ENCODE data around the gene BATF2. TPM values are rescaled to one million over a fixed set of nuclear protein-coding genes. Genes with fewer than 3 reads are reported as not detected.

The BATF2 gene
- total RNA-seq, 4 donors from 2014 or later, result 0.30 to 0.38 TPM; not detected in 2

DNA sequence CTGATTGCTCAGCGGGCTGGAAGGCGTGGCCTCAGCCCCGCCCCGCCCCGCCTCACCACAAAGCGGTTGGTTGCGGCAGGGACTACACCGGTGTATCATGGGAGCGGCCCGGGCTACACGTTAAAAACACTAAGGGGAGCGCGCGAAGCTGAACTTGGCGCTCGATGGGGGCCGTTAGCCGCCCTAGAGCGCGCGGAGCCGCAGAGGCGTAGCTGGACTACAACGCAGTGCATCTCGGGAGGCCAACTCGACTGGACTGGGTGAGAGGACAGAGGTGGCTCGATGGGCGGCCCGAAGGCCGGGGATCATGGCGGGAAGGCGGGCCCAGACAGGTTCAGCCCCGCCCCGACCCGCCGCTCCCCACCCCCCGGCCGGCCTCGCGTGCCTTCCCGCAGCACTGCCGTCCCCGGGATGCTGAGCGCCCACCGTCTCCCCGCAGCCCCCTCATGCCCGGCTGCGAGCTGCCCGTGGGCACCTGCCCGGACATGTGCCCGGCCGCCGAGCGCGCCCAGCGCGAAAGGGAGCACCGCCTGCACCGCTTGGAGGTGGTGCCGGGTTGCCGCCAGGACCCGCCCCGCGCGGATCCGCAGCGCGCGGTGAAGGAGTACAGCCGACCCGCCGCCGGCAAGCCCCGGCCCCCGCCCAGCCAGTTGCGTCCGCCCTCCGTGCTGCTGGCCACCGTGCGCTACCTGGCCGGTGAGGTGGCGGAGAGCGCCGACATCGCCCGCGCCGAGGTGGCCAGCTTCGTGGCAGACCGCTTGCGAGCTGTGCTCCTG lies 44.3 kb upstream of the BATF2 start, which contains the start of gene SAC3D1:
TSS of gene SAC3D1 (plus strand) at position 364 of the 776 bp plus-strand sequence. CDS start at position 447, 83 bp downstream.
- no peaks in the 10 kb centered on the region for H3K9me3 ChIP-seq
- H3K36me3 ChIP-seq, result peaks cover 34% of the 10 kb centered on the region
- no peak for TF ChIP-seq POLR2A (IDR thresholded peaks at IDR 0.05)
- TF ChIP-seq, protein P1, sequence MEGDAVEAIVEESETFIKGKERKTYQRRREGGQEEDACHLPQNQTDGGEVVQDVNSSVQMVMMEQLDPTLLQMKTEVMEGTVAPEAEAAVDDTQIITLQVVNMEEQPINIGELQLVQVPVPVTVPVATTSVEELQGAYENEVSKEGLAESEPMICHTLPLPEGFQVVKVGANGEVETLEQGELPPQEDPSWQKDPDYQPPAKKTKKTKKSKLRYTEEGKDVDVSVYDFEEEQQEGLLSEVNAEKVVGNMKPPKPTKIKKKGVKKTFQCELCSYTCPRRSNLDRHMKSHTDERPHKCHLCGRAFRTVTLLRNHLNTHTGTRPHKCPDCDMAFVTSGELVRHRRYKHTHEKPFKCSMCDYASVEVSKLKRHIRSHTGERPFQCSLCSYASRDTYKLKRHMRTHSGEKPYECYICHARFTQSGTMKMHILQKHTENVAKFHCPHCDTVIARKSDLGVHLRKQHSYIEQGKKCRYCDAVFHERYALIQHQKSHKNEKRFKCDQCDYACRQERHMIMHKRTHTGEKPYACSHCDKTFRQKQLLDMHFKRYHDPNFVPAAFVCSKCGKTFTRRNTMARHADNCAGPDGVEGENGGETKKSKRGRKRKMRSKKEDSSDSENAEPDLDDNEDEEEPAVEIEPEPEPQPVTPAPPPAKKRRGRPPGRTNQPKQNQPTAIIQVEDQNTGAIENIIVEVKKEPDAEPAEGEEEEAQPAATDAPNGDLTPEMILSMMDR (IDR thresholded peaks at IDR 0.05), result no peak
- no peak for TF ChIP-seq EP300 (IDR thresholded peaks at IDR 0.05)
- no peak for TF ChIP-seq POLR2AphosphoS5 (IDR thresholded peaks at IDR 0.05)
- WGBS, result 0% methylated on average over 23 of the region's 91 CpGs
- no peaks in the 10 kb centered on the region for H3K27me3 ChIP-seq
- peaks cover 27% of the 10 kb centered on the region for H3K4me1 ChIP-seq
- H3K27ac ChIP-seq, result peak within 1 kb of the TSS; percentile 90
- H3K4me3 ChIP-seq, result peak within 1 kb of the TSS; percentile 71
- peak; percentile 90 to 93 for DNase-seq (ENCODE audit: low spot score in 2 of 2)

- Histone ChIP-seq H3K4me1 (peaks cover 27% of the 10 kb centered on the region), H3K27me3 (no peaks in the 10 kb centered on the region), H3K27ac (peak overlapping the region; percentile 90), H3K36me3 (peaks cover 39% of the 10 kb centered on the region), H3K4me3 (peak overlapping the region; percentile 71), H3K9me3 (no peaks in the 10 kb centered on the region)
- 13% methylated on average over 7 of the region's 7 CpGs for WGBS
- no peak for DNase-seq (ENCODE audit: low spot score in 2 of 2)
- TF ChIP-seq EP300 (IDR thresholded peaks at IDR 0.05), result no peak
Observed at GRCh38 chr11:65040520-65040846, 43.7 kb upstream of the BATF2 start.

- H3K36me3 ChIP-seq, result peaks cover 67% of the 10 kb centered on the region
- peaks cover 10% of the 10 kb centered on the region for H3K4me1 ChIP-seq
- no peak overlapping the region for H3K27ac ChIP-seq
- DNase-seq (ENCODE audit: low spot score in 2 of 2), result no peak
- 75% methylated on average over 6 of the region's 6 CpGs for WGBS
- H3K9me3 ChIP-seq, result no peaks in the 10 kb centered on the region
- no peak overlapping the region for H3K4me3 ChIP-seq
- no peak for TF ChIP-seq POLR2A (IDR thresholded peaks at IDR 0.05)
- TF ChIP-seq EP300 (IDR thresholded peaks at IDR 0.05), result no peak
- TF ChIP-seq, protein P1 (IDR thresholded peaks at IDR 0.05), result no peak
- H3K27me3 ChIP-seq, result no peaks in the 10 kb centered on the region
Observed at GRCh38 chr11:65036931-65037330, 40.2 kb upstream of the BATF2 start.

DNA sequence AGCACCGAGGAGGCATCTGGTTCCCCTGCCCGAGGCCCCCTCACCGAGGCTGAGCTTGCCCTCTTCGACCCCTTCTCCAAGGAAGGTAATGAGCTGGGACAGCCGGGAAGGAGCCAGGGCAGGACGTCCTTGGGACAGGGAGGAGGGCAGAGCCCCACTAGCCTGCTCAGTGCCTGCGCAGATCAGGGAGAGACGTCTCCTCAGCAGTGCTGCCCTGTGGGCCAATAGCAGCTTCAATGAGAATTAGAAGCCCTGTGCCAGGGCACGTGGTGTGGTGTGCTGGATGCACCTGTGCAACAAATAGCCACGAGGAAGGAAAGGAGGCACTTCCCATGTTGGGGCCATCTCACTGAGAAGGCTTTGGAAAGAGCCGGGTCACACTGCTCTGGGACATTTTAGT lies 38.8 kb upstream of the BATF2 start:
- peaks cover 77% of the 10 kb centered on the region for H3K36me3 ChIP-seq

GRCh38 chr11:65034423-65034822 lies 37.7 kb upstream of the BATF2 start:
- Histone ChIP-seq H3K36me3 (peaks cover 77% of the 10 kb centered on the region), H3K9me3 (no peaks in the 10 kb centered on the region), H3K4me1 (no peaks in the 10 kb centered on the region), H3K4me3 (no peak overlapping the region), H3K27ac (no peak overlapping the region), H3K27me3 (no peaks in the 10 kb centered on the region)
- no peak for TF ChIP-seq POLR2AphosphoS5 (IDR thresholded peaks at IDR 0.05)
- TF ChIP-seq POLR2A (IDR thresholded peaks at IDR 0.05), result no peak
- no peak for TF ChIP-seq EP300 (IDR thresholded peaks at IDR 0.05)
- TF ChIP-seq, protein P1 (IDR thresholded peaks at IDR 0.05), result no peak
- no peak for DNase-seq (ENCODE audit: low spot score in 2 of 2)
- 94% methylated on average over 2 of the region's 2 CpGs for WGBS

More for the DNA sequence above, 38.8 kb upstream of the BATF2 start:
- H3K9me3 ChIP-seq, result no peaks in the 10 kb centered on the region
- H3K27me3 ChIP-seq, result no peaks in the 10 kb centered on the region
- no peak overlapping the region for H3K27ac ChIP-seq
- H3K4me1 ChIP-seq, result peaks cover 4% of the 10 kb centered on the region
- no peak overlapping the region for H3K4me3 ChIP-seq
- no peak for DNase-seq (ENCODE audit: low spot score in 2 of 2)
- TF ChIP-seq EP300 (IDR thresholded peaks at IDR 0.05) (no peak), POLR2A (IDR thresholded peaks at IDR 0.05) (no peak), POLR2AphosphoS5 (IDR thresholded peaks at IDR 0.05) (no peak)
- TF ChIP-seq, protein P1 (IDR thresholded peaks at IDR 0.05), result no peak
- WGBS, result 79% methylated on average over 9 of the region's 11 CpGs
